ENCODE measurements around the gene RHOF.

Gene RHOF

DNA sequence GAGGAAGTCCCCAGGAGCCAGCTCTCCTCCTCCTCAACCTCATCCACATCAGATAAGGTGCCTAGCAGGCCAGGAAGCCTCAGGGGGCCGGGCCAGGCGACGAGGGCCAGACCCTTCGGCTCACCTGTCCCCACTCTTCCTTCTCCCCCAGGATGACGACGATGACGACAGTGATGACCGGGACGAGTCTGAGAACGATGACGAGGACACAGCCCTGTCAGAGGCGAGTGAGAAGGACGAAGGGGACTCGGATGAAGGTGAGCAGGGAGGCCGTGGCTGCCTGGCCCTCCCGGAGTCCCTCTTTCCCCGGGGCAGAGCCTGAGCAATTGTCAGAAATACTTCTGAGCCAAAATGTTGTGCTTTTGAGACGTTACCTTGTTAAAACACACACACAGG, 24.2 kb upstream of the RHOF start:
- no peak for DNase-seq

DNA sequence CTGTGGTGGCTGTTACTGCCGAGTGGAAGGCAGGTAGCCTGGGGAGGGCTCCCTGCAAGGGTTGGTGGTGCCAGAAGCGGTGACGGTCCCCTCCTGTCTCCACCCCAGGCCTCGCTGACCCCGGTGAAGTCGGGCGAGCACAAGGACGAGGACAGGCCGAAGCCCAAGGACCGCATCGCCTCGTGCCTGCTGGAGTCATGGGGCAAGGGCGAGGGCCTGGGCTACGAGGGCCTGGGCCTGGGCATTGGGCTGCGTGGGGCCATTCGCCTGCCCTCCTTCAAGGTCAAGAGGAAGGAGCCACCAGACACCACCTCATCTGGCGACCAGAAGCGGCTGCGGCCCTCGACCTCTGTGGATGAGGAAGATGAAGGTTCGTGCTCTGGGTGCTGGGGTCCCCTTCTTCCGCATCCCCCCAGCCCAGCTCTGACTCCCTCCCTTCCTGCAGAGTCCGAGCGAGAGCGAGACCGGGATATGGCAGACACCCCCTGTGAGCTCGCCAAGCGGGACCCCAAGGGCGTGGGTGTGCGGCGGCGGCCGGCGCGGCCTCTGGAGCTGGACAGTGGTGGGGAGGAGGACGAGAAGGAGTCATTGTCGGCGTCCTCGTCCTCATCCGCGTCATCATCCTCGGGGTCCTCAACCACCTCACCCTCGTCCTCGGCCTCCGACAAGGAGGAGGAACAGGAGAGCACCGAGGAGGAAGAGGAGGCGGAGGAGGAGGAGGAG, 23.6 kb upstream of the RHOF start:
- no peak for DNase-seq

DNA sequence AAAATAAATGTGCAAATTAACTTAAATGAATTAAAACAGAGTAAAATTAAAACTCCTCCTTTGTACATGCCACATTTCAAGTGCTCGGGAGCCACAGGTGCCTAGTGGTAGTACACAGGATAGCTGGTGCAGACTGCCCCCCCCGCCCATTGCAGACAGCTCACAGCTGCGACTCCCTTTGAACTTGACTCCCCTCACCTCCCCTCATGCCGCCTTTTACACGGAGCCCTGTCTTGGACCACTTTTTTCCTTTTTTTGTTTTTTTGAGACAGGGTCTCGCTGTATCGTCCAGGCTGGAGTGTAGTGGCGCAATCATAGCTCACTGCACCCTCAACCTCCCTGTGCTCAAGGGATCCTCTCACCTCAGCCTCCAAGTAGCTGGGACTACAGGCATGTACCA, 21.8 kb upstream of the RHOF start:
- no peak for DNase-seq

DNA sequence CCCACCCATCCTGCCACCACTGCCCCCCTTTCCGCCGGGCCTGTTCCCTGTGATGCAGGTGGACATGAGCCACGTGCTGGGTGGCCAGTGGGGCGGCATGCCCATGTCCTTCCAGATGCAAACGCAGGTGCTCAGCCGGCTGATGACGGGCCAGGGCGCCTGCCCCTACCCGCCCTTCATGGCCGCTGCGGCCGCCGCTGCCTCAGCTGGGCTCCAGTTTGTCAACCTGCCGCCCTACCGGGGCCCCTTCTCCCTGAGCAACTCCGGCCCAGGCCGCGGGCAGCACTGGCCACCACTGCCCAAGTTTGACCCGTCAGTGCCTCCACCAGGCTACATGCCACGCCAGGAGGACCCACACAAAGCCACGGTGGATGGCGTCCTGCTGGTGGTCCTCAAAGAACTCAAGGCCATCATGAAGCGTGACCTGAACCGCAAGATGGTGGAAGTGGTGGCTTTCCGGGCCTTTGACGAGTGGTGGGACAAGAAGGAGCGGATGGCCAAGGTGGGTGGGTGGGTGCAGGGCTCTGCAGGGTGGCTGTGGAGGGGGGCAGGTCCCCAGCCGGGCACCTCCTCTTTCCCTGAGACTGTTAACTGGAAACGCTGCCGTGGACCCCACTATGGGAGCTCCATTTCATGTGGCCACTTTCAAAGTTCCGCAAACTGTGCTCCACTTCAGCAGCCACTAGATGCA, 21.1 kb upstream of the RHOF start:
- no peak for DNase-seq

DNA sequence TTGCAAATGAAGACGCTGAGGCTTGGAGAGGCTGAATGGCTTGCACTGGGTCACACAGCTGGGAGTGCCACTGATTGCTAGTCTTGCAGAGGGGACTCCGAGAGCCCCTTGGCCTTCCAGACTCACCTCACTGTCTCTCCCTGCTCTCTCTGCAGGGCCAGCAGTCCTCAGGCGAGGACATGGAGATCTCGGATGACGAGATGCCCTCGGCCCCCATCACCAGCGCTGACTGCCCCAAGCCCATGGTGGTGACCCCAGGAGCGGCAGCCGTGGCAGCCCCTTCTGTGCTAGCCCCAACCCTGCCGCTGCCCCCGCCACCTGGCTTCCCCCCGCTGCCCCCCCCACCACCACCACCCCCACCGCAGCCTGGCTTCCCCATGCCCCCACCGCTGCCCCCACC, 20.5 kb upstream of the RHOF start:
- DNase-seq: no peak

DNA sequence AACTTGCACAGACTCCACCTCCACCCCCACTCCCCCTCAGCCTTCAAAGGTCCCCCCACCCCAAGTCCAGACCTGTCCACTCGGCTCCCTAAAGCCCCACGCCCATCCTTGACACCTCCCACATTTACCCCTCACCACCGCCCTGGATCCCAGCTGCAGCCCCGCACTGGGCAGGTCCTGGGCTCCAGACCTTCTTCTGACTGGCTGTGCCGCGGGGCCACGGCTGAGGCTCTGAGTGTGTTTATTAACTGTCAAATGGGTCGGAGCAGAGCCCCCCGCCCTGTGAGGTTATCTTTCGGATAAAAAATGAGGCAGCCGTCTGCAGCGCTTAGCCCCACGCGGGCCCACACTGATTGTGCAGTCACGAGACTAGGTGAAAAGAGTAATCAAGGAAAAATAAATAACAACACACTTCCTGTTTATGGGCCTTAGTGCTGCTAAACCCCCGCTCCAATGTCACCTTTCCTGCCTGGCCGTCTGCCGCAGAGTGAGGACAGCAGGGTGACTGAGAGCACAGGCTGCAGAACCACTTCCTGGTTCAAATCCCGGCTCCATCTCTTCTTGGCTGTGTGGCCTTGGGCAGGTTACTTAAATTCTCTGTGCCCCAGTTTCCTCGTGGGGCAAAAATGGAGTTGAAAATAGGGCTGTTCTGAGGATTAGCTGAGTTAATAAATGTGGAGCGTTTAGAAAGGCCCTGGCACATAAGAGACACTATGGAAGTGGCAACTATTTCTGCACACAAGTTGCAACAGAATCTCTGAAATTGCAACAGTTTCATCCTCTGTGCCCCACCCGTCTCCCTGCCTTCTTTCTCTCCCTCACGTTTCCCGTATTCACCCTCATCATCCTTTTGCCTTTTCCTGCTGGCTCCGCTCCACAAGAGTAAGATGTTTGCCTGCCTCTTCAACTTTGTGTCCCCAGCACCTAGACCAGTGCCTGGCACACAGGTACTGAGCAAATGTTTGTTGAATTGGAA, 19.7 kb upstream of the RHOF start:
- no peak for DNase-seq

DNA sequence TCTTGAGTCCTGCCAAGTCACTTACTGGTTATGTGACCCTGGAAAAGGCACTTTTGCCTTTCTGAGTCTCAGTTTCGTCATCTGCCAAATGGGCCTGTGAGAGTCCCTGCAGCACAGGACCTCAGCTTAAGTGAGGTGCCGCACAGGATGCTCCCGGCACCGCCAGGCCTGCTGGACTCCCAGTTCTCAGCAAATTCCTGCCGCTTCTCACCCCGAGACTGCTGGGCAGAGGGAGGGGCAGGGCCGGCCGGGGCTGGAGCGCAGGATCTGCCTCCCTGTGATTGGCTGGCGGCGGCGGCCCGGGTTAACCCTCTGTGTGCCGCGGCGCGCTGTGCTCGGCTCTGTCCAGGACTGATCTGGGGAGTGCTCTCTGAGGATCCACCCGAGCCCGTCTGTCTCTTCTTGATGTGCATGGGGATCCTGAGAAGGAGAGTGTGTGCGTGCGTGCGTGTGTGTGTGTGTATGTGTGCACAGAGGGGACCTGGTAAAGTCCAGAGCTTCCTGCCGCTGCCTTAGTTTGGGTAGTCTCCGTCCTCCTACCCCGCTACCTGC, 18.9 kb upstream of the RHOF start:
- DNase-seq: peak; percentile 67

DNA sequence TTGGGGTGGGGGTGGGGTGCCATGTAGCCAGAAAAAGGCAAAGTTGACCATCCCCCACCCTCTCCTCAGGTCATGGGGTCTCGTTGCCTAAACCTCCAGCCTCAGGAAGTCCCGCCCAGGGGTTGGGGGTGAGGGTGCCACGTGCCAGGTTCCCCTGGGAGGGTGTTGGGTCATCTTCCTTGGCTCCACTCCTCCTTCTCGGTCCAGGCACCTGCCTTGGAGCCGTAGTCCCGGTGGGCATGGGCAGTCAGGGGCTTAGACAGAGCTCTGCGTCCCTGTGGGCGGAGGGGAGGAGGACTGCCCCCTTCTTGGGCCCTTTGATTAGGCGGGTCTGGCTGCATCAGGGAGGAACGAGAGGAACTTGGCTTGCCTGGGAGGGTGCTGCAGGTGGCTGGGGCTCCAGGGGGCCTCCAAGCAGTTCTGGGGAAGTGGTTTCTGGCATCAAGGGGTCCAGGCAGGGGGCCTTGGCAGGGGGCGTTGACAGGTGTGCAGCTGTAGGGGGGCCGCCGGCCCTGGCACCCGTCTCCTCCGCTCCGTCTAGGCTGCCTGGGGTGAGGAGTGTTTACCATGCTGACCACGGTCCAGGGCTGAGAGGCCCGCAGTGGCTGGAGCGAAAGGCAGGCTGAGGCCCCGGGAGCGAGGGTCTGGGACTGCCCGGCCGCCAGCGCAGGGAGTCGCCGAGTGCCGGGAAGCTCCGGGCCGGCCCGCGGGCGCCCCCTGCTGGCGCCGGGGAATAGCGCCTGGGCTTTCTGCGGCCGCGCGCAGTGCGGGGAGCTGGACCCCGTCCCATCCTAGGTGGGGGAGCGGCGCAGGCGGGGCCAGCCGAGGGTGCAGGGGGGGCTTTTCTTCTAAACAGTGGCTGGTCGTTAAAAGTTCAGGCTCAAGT, 18.2 kb upstream of the RHOF start:
- peak; percentile 73 for DNase-seq

DNA sequence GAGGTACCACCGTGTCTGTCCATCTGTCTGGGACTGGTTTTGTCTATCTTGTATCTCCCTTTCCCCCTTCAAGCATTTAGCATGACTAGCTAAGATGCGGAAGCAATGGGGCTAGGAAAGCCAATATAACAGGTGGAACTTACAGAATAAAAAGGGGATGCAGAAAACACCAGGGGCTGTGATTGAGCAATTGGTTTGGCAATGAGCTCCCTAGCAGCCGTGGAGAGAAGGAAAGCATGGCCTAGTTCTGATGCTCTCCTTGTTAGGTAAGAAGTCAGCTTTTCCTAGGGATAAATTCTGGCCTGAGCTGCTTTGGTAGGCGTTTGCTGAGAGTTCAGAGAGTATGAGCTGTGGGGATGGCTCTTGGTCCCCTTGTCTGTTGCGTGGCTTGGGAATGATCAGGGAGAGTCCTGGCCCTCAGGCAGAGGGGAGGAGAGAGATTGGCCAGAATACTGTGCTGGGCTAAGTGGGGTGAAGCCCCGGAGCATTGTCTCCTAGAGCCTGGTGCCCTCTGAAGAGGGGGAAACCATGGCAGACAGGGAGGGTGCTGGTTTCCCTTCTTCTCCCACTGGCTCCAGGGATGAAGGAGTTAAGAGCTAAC, 17.4 kb upstream of the RHOF start:
- no peak for DNase-seq

DNA sequence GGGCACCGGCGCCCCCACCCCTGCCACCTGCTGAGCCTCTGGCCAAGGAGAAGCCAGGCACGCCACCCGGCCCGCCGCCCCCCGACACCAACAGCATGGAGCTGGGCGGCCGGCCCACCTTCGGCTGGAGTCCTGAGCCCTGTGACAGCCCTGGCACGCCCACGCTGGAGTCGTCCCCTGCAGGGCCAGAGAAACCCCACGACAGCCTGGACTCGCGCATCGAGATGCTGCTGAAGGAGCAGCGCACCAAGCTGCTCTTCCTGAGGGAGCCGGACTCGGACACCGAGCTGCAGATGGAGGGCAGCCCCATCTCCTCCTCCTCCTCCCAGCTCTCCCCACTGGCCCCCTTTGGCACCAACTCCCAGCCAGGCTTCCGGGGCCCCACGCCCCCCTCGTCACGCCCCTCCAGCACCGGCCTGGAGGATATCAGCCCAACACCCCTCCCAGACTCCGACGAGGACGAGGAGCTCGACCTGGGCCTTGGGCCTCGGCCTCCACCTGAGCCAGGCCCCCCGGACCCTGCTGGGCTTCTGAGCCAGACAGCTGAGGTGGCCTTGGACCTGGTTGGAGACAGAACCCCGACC, 16.8 kb upstream of the RHOF start:
- DNase-seq: no peak

DNA sequence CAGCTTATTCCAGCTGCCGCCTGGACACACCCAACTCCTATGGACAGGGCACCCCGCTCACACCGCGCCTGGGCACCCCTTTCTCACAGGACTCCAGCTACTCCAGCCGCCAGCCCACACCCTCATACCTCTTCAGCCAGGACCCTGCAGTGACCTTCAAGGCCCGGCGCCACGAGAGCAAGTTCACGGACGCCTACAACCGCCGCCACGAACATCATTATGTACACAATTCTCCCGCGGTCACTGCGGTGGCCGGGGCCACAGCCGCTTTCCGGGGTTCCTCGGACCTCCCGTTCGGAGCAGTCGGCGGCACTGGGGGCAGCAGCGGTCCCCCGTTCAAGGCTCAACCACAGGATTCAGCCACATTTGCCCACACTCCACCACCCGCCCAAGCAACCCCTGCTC, 16.2 kb upstream of the RHOF start:
- DNase-seq: no peak

DNA sequence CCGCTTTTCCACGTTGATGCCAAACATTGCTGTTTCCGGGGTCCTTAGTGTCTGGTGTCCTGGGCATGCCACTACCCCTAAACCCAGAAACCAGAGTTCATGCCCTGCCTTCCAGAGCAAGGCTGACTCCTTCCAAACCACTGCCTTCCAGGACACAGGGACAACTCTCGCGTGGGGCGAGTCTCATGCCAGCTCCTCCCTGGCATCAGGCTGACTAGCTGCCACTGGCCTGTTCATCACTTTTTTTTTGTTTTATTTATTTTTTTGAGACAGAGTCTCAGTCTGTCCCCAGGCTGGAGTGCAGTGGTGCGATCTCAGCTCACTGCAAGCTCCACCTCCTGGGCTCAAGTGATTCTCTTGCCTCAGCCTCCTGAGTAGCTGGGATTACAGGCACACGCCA, 15.1 kb upstream of the RHOF start:
- no peak for DNase-seq

DNA sequence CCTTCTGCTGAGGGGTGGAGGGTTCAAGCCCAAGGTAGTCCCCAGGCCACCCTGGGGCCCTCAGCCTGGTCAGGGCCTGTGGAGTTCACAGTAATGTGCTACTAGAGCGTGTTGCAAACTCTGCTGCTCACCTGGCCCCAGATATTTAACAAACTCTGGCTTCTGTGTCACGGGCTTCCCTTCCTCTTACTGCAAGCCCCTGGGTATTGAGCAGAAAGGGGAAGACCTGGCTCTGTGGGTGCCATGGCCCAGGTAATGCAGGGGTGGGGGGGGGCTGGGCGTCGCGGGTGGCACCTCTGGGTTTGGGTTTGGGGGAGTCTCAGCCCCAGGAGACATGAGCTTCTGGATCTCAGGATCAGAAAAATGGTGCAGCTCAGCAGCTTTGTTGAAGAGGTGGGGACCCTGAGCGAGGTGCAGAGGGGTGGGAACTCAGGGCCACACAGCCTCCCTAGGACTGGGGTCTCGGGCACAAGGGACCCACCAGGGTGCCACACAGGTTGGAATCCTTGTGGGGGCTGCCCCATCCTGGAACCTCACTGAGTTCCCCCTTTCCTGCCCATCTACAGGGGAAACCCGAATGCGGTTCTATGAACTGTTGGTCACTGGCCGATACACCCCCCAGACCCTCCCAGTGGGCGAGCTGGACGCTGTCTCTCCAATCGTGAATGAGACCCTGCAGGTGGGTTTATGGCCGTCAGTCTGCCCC, 14.3 kb upstream of the RHOF start:
- no peak for DNase-seq

DNA sequence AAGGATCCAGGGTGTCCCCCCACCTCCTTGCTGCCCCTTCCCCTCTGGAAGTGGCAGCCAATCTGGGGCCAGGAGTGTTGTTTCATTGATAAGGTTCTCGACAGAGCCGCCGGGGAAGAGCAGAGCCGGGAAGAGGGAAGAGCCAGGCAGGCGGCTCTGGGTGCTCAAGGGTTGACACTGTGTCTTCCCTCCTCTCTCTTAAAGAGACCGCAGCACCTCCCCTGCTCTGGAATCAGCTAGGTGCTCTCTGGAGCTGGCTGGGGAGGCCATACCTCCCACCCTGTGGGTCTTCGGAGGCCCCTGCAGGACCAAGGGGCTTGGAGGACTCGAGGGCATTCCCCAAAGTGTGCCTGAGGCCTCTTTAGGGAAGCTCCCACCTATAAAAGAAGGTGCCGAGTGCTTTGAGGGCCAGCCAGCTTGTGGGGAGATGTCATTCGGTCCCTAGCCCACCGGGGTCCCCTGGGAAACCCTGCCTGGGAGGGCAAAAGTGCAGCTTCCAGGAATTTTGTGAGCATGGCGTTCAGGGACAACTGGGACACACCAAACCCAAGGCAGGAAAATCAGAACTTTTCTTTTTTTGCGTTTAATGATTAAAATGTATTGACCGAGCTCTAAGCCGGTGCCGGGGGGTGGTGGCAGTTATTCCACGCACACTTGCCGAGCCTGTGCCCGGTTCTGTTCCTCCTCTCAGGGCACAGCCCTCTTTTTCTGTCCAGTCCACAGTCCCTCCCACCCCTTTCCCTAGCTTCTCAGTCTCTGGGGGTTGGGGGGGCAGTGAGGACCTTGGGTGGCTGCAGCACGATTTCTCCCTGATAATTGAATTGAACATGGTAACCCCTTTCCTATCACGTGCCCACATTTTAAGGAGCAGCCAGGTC, 13.3 kb upstream of the RHOF start:
- DNase-seq: no peak

DNA sequence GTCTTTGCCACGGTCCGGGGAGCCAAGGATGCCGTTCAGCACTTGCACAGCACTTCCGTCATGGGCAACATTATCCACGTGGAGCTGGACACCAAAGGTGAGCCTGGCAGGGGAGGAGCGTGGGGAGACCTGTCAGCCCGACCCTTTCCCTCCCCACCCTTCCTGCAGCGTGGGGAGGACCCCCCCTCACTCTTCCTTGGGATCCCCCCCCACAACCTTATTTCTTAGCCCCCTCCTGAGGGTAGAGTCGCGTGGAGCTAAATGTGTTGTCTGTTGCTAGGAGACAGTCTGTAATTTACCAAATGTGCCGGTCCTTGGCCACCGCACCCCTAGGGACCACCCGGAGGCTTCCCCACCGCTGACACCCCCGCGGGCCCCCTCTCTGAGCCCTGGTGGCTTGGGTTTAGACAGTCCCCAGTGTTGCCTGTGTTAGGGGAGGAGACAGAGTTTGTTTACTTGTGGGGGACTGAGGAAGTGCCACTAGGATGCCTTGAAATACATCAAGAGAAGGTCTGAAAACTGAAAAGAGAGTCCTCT, 12.6 kb upstream of the RHOF start:
- no peak for DNase-seq

DNA sequence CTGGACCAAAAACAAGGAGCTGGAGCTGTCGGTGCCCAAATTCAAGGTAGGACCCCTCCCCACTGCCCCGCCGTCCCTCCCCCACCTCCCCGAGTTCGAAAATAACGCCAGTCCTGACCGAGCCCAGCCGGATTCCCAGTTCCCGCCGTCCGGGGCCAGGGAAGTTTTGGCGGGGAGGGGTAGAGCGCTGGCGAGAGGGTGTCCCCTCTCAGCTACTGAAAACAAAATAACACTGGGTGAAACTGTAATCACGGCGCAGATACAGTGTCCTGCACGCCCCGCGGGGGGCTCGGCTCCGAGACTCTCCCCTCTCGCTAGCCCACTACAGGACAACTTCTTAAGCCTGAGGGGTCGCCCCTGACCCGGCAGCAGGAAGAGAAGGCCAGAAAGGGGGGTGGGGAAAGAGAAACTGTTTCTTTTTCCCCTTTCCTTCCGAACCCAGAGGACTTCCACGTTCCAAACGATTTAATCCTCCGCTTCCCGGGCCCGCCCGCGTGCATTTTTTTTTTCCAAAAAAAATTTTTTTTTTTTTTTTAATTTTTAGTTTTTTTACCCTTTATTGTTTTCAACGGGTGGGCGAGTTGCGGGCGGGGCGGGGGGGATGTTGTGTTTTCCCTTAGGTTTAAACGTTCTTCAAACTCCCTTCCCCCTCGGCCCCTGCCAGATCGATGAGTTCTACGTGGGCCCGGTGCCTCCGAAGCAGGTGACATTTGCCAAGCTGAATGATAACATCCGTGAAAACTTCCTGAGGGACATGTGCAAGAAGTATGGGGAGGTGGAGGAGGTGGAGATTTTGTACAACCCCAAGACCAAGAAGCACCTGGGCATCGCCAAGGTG, 11.9 kb upstream of the RHOF start:
- DNase-seq: no peak

DNA sequence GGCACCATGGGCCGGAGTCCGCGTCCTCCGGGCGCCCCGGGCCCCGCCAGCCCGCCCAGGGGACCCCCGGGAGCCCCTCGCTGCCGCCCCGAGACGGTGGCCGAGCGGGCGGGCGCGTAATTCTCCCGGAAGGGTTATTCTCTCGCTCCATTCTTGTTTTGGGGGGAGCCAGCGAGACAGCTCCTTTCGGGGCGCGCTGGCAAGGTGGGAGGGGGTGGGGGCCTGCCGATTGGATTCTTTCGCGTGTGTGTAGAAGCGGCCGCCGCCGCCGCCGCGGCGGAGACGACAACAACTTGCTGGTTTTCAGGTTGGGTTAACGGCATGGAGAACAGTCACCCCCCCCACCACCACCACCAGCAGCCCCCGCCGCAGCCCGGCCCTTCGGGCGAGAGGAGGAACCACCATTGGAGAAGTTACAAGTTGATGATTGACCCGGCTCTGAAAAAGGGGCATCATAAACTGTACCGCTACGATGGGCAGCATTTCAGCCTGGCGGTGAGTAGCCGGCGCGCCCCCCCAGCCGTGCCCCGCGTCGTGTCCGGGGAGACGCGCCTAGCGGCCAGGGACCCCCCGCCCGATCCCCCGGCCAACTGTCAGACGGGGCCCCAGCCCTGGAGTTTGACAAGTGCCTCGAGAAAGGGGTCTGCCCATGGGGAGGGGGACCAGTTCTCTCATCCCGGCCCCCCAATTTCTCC, 11.1 kb upstream of the RHOF start:
- DNase-seq: peak; percentile 66

Measured in activated CD4-positive, alpha-beta T cell treated with anti-CD3 and anti-CD28 coated beads for 48 hours (primary cell).